Right ventricle myocardium inferior (tissue), 1 donor: ENCODE data around the gene ERI2. TPM values are rescaled to one million over a fixed set of nuclear protein-coding genes. Genes with fewer than 3 reads are reported as not detected.
"Not testable (repeated sequence)": the region's sequence is repeated elsewhere in the genome, so short reads cannot be mapped to it uniquely, and the experiment has no call there.

Source experiments
- ATAC-seq: fragments of 200-7000 bp; cut with Tn5 transposase; one replicate; pipeline ENCODE4 v1.9.1; 2020; ENCODE audit warnings: mild to moderate bottlenecking, moderate library complexity
- DNase-seq: peaks from one replicate; pipeline ENCODE4 v3.0.0; 2021; ENCODE audit errors: missing footprints
- intact Hi-C: fragments of 100-400 bp; cut with DNase I; formaldehyde crosslinking; loops from one replicate; pipeline ENCODE4 v1.11.0; 2022
- total RNA-seq: library from RNA; stranded (reverse); fragmentation: NEBNext Ultra II Directional; extraction: Animal tissue kit (Norgen Biotek cat#: 25700); gene quantifications from one replicate; pipeline ENCODE4 v1.2.1, GENCODE V29; 2021
- donor health status: DM: no; HTN: yes; CAD: no; lungs with severe emphysema.

The ERI2 gene
- total RNA-seq, 1 donor from 2014 or later, result 9.1 TPM

GRCh38 chr16:20774703-20775362, 31.4 kb downstream of the ERI2 start:
- intact Hi-C loops, result no loop called here
- ATAC-seq (peak; percentile 68), DNase-seq (peak; percentile 70)

GRCh38 chr16:20773679-20774078, 32.6 kb downstream of the ERI2 start:
- no peak for DNase-seq
- intact Hi-C loops, result no loop called here
- ATAC-seq, result no peak

GRCh38 chr16:20768818-20769217, 37.5 kb downstream of the ERI2 start:
- intact Hi-C loops, result no loop called here
- ATAC-seq, result no peak
- DNase-seq, result no peak

GRCh38 chr16:20768121-20768520, 38.2 kb downstream of the ERI2 start:
- intact Hi-C loops, result no loop called here
- no peak for ATAC-seq

GRCh38 chr16:20767577-20767976, 38.7 kb downstream of the ERI2 start:
- intact Hi-C loops, result no loop called here

More at GRCh38 chr16:20768121-20768520, 38.2 kb downstream of the ERI2 start:
- DNase-seq, result no peak

GRCh38 chr16:20766294-20766693, 40.0 kb downstream of the ERI2 start:
- intact Hi-C loops, result no loop called here
- no peak for ATAC-seq
- no peak for DNase-seq

More at GRCh38 chr16:20767577-20767976, 38.7 kb downstream of the ERI2 start:
- DNase-seq, result no peak
- no peak for ATAC-seq

- intact Hi-C loops, result no loop called here
- DNase-seq, result no peak
- ATAC-seq, result no peak
Measured at GRCh38 chr16:20765732-20766131, 40.5 kb downstream of the ERI2 start.

GRCh38 chr16:20764448-20764847, 41.8 kb downstream of the ERI2 start:
- intact Hi-C loops, ATAC-seq, DNase-seq: not testable (repeated sequence)

- ATAC-seq (peak; percentile 92), DNase-seq (no peak)
- intact Hi-C loops, result no loop called here
Measured at GRCh38 chr16:20763461-20764232, 42.6 kb downstream of the ERI2 start, which contains the start of gene ACSM3. ACSM3 (plus strand) TSS chr16:20764014; CDS start chr16:20770035, 6,021 bp downstream.

GRCh38 chr16:20762404-20763123, 43.7 kb downstream of the ERI2 start:
- ATAC-seq (no peak), DNase-seq (no peak)
- intact Hi-C loops, result no loop called here

GRCh38 chr16:20761175-20761574, 45.1 kb downstream of the ERI2 start:
- no peak for ATAC-seq
- intact Hi-C loops, result no loop called here

GRCh38 chr16:20760346-20760745, 45.9 kb downstream of the ERI2 start:
- ATAC-seq (no peak), DNase-seq (no peak)
- intact Hi-C loops, result no loop called here

More at GRCh38 chr16:20761175-20761574, 45.1 kb downstream of the ERI2 start:
- DNase-seq, result no peak

- DNase-seq, intact Hi-C loops, ATAC-seq: not testable (repeated sequence)
Measured at GRCh38 chr16:20755799-20756198, 50.5 kb downstream of the ERI2 start.

GRCh38 chr16:20755238-20755637, 51.0 kb downstream of the ERI2 start:
- intact Hi-C loops, result no loop called here
- no peak for DNase-seq
- ATAC-seq, result no peak

- ATAC-seq, result no peak
- no peak for DNase-seq
- intact Hi-C loops, result no loop called here
Measured at GRCh38 chr16:20753727-20754126, 52.5 kb downstream of the ERI2 start.

GRCh38 chr16:20750558-20750957, 55.7 kb downstream of the ERI2 start:
- intact Hi-C loops, result no loop called here
- no peak for DNase-seq
- no peak for ATAC-seq

- no peak for ATAC-seq
- intact Hi-C loops, result no loop called here
Measured at GRCh38 chr16:20749474-20749873, 56.8 kb downstream of the ERI2 start.

GRCh38 chr16:20747030-20747816, 59.0 kb downstream of the ERI2 start:
- ATAC-seq, result no peak
- no peak for DNase-seq
- intact Hi-C loops, result no loop called here

More at GRCh38 chr16:20749474-20749873, 56.8 kb downstream of the ERI2 start:
- no peak for DNase-seq

- no peak for DNase-seq
- no peak for ATAC-seq
- intact Hi-C loops, result no loop called here
Measured at GRCh38 chr16:20746461-20746860, 59.8 kb downstream of the ERI2 start.
